ENCODE results near the gene PSD.

The PSD gene

DNA sequence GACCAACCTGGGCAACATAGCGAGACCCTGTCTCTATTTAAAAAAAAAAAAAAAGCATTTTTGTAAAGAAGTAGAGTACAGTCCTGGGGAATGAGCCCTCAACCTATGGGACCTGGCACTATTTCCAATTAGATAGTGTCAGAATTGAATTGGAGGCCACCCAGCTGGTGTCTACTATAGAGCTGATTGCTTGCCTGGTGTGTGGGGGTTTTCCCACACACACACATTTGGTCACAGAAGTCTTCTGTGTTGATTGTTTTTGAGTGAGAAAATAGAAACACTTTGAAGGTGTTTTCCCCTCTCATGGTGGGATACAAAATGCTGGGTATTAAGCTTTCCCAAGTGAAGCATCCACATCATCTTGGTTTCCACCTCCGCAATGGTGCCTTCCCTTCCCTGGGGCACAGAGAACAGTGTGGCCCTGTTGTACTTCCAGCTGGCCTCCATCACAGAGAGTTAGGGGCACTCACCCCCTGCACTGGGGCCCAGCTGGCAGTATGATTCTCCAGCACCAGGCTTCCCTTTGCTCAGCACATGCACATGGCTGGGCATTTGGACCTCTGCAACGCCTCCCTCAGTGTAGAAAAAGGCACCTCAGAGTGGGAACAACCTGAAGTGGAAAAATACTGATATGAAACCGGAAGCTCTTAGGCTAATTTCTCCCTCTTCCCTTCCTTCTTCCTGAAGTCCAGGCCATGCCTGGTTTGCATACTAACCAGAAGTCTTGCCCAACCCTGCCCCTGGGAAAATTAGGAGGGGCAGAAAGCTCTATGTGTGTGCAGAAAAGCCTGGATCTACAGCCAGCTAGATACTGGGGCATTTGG lies 33.8 kb downstream of the PSD start:
- no peak for DNase-seq (ENCODE audit: low spot score)

DNA sequence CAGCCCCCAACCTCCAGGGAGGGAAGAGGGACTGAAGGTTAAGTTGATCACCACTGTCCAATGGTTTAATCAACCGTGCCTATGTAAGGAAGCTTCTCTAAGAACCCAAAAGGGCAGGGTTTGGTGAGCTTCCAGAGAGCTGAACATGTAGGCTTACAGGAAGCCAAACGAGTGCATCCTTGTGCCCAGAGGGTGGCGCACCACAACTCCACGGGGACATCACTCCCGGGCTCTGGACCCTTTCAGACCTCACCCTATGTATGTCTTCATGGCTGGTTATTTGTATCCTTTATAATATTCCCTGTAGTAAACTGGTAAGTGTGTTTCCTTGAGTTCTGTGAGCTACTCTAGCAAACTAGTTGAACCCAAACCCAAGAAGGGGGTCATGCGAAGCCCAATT lies 34.5 kb downstream of the PSD start:
- DNase-seq (ENCODE audit: low spot score), result no peak

- no peak for DNase-seq (ENCODE audit: low spot score)
These were observed 35.7 kb downstream of the PSD start for GRCh38 chr10:102382871-102383270.

- no peak for DNase-seq (ENCODE audit: low spot score)
These were observed 36.6 kb downstream of the PSD start for GRCh38 chr10:102381983-102382382.

- DNase-seq (ENCODE audit: low spot score), result no peak
These were observed 39.2 kb downstream of the PSD start for GRCh38 chr10:102379383-102379782.

DNA sequence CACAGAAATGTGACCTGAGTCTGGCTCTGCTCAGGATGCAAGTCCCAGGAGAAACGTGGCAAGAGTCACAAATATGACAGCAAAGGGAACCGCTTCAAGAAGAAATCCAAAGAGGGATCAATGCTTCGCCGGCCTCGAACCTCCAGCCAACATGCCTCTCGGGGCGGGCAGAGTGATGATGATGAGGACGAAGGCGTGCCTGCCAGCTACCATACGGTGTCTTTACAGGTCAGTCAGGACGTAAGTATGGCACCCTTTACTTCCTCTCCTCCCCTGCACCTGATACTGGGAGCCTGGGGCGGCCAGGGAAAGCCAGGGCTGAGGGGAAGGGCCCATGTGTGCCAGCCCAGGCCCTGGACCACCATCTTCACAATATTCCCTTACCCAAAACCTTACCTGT lies 41.7 kb downstream of the PSD start:
- DNase-seq (ENCODE audit: low spot score), result no peak

- DNase-seq (ENCODE audit: low spot score), result no peak
These were observed 42.7 kb downstream of the PSD start for GRCh38 chr10:102375867-102376266.

DNA sequence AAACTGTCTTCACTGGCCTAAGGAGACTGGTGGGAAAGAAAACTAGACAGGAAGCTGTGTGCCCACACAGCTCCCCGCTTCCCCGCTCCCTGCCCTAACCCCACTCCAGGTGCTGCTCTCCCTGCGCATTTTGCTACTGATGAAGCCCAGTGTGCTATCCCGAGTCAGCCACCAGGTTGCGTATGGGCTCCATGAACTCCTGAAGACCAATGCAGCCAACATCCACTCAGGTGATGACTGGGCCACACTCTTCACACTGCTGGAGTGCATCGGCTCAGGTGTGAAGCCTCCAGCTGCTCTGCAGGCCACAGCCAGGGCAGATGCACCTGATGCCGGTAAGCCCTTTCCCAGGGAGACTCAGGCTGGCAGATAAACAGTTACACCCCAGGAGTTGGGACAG lies 43.3 kb downstream of the PSD start:
- DNase-seq (ENCODE audit: low spot score), result no peak

DNA sequence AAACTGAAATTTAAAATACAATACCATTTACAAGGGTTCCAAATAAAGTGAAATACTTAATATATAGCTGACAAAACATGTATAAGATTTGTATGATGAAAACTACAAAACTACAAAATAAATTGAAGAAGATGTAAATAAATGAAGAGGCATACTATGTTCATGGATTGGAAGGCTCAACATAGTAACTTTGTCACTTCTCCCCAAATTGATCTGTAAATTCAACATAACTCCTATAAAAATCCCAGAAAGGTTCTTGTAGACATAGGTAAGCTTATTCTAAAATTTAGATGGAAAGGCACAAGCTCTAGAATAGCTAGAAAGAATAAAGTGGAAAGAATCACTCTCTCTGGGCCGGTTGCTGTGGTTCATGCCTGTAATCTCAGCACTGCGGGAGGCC lies 47.3 kb downstream of the PSD start:
- no peak for DNase-seq (ENCODE audit: low spot score)

DNA sequence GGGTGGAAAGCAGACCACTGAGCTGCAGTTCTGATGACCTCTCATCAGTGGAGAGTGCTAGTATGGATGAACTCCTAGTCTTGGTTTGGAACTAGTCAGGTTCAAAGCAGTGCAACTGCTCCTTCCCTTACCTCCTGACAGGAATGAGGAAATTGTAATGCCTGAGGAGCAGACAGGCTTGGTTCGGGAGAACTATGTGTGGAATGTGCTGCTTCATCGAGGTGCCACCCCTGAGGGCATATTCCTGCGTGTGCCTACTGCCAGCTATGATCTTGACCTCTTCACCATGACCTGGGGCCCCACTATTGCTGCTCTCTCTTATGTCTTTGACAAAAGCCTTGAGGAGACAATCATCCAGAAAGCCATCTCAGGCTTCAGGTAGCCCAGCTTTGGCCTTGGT lies 50.5 kb downstream of the PSD start:
- peak; percentile 14 for DNase-seq (ENCODE audit: low spot score)

DNA sequence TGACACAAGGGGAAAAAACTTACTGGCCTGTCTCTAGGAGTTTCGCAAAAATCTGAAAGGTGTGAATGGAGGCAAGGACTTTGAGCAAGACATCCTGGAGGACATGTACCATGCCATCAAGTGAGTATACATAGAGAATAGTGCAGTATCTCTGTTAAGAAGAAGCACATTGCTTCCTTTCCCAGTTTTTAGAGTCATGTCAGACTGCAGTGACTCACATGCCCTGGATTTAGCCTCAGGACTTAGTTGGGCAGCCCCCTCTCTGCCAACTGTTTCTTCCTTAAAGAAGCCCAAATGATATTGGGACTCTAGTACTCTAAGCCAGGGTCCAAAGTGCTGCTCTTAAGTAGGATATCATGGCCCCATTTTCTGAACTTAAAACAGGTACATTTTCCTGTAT lies 51.1 kb downstream of the PSD start:
- DNase-seq (ENCODE audit: low spot score), result no peak

DNA sequence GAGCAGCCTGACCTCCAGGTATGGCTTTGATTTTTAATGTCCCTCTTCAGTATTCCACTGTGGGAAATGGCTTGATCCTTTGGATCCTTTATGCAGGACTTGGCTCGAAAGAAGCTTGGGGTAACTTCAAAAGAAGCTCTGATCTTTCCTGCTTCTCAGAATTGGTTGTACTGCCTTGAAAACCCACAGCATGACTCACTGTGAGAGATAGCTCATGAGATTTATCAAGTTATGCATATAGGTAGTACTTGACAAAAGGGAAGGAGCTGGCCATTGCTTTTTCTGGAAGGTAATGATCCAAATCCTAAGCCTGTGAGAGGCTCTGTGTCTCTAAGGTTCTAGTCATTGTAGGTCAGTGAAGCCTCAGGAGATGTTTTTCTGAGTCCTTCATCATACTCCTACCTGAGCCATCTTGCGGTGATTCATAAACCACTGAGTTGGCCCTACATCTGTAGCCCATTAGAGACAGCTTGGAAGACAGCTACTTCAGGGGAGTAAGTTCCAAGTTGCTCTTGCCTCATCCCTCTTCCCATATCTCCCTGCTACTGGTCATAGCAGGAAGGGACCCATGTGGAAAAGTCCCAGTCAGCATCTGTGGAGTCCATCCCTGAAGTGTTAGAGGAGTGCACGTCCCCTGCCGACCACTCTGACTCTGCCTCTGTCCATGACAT lies 59.7 kb downstream of the PSD start:
- DNase-seq (ENCODE audit: low spot score), result no peak

GRCh38 chr10:102354451-102354850 lies 64.1 kb downstream of the PSD start:
- DNase-seq (ENCODE audit: low spot score), result no peak
